ENCODE data around the gene SEL1L2. TPM values are rescaled to one million over a fixed set of nuclear protein-coding genes. Genes with fewer than 3 reads are reported as not detected.
A peak's percentile ranks its signal among the peaks of the same experiment; 100 is the strongest.

The SEL1L2 gene
- total RNA-seq, 1 donor from 2014 or later, result not detected

DNA sequence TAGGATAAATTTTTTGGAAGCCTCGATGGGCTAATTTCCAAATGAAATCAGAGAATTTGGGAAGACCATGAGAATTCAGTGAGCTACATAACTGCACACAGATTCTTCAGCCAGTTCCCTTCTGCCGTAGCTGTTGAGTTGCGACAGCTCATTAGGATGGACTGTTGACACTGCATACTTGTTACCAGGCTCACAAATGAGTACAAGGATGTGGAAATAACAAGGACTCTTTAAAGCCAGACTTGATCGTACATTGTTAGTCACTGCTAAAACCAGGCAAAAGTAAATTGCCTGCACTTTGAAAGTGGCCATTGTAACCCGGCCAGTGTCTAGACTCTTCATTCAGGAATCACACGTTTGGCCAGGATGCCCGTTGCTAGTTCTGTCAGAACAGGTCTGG lies 168.5 kb downstream of the SEL1L2 start:
- peaks cover 2% of the 10 kb centered on the region for H3K27me3 Mint-ChIP-seq (ENCODE audit: unreplicated experiment)
- no peak for DNase-seq (ENCODE audit: low spot score)
- H3K36me3 Mint-ChIP-seq (ENCODE audit: low read depth, unreplicated experiment), result no peaks in the 10 kb centered on the region
- H3K27ac Mint-ChIP-seq (ENCODE audit: unreplicated experiment), result no peak overlapping the region
- TF ChIP-seq, protein P1, sequence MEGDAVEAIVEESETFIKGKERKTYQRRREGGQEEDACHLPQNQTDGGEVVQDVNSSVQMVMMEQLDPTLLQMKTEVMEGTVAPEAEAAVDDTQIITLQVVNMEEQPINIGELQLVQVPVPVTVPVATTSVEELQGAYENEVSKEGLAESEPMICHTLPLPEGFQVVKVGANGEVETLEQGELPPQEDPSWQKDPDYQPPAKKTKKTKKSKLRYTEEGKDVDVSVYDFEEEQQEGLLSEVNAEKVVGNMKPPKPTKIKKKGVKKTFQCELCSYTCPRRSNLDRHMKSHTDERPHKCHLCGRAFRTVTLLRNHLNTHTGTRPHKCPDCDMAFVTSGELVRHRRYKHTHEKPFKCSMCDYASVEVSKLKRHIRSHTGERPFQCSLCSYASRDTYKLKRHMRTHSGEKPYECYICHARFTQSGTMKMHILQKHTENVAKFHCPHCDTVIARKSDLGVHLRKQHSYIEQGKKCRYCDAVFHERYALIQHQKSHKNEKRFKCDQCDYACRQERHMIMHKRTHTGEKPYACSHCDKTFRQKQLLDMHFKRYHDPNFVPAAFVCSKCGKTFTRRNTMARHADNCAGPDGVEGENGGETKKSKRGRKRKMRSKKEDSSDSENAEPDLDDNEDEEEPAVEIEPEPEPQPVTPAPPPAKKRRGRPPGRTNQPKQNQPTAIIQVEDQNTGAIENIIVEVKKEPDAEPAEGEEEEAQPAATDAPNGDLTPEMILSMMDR (IDR thresholded peaks at IDR 0.05; ENCODE audit: unreplicated experiment), result no peak
- no peak overlapping the region for H3K4me3 Mint-ChIP-seq (ENCODE audit: unreplicated experiment)
- H3K9me3 Mint-ChIP-seq (ENCODE audit: unreplicated experiment), result no peaks in the 10 kb centered on the region
- peaks cover 4% of the 10 kb centered on the region for H3K4me1 Mint-ChIP-seq (ENCODE audit: unreplicated experiment)

DNA sequence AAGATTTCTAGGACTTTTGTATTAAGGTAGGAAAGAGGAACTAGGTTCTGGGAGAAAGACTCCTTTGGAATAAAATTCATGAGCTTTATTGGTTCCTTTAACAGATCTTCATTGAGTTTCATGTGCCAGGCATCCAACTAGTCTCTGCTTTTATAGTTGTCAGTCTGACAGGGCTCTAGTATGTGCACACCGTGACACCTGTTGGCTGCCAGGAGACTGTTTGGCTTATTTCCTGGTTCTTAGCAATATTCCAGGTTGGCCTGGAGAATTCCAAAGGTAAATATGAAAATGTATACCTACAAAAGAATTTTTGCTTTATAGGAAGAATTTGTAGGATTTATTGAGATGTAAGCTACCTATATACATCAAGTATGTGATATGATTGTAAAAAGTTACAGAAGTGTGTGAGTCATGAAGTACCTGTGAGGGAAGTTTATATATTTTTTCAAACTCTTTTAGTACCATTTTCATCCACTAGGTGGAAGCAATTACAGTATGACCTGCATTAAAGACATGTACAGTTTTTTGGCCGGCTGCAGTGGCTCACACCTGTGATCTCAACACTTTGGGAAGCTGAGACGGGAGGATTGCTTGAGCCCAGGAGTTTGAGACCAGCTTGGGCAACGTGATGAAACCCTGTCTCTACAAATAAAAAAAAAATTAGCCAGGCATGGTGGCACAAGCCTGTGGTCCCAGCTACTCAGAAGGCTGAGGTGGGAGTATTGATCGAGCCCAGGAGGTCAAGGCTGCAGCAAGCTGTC lies 170.3 kb downstream of the SEL1L2 start:
- peaks cover 2% of the 10 kb centered on the region for H3K27me3 Mint-ChIP-seq (ENCODE audit: unreplicated experiment)
- no peak overlapping the region for H3K4me3 Mint-ChIP-seq (ENCODE audit: unreplicated experiment)
- H3K9me3 Mint-ChIP-seq (ENCODE audit: unreplicated experiment), result no peaks in the 10 kb centered on the region
- H3K27ac Mint-ChIP-seq (ENCODE audit: unreplicated experiment), result no peak overlapping the region
- DNase-seq (ENCODE audit: low spot score), result no peak
- peaks cover 3% of the 10 kb centered on the region for H3K36me3 Mint-ChIP-seq (ENCODE audit: low read depth, unreplicated experiment)
- H3K4me1 Mint-ChIP-seq (ENCODE audit: unreplicated experiment), result peaks cover 4% of the 10 kb centered on the region
- TF ChIP-seq, protein P1 (IDR thresholded peaks at IDR 0.05; ENCODE audit: unreplicated experiment), result peak; percentile 89

DNA sequence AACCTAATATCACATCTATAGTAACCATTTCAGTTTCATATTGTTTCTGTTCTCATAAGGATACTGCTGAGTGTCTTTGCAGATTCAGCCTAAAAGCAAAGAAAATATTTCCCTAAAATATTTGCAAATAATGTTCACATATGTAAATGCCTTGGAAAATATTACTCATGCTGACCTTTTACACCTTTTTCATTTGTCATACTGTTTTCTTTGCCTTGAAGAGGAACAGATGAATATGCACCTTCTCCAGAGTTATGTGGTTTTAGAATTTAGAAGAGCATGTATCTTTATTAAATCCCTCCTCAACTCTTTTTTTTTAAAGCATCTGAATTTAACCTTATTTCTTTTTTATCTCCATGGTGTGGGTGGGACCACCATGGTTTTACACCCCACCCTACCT lies 173.1 kb downstream of the SEL1L2 start:
- DNase-seq (ENCODE audit: low spot score), result no peak
- Mint-ChIP-seq H3K4me3 (ENCODE audit: unreplicated experiment) (no peak overlapping the region), H3K27ac (ENCODE audit: unreplicated experiment) (no peak overlapping the region), H3K4me1 (ENCODE audit: unreplicated experiment) (no peaks in the 10 kb centered on the region), H3K27me3 (ENCODE audit: unreplicated experiment) (peaks cover 2% of the 10 kb centered on the region), H3K36me3 (ENCODE audit: low read depth, unreplicated experiment) (peaks cover 3% of the 10 kb centered on the region), H3K9me3 (ENCODE audit: unreplicated experiment) (no peaks in the 10 kb centered on the region)
- TF ChIP-seq, protein P1 (IDR thresholded peaks at IDR 0.05; ENCODE audit: unreplicated experiment), result no peak

DNA sequence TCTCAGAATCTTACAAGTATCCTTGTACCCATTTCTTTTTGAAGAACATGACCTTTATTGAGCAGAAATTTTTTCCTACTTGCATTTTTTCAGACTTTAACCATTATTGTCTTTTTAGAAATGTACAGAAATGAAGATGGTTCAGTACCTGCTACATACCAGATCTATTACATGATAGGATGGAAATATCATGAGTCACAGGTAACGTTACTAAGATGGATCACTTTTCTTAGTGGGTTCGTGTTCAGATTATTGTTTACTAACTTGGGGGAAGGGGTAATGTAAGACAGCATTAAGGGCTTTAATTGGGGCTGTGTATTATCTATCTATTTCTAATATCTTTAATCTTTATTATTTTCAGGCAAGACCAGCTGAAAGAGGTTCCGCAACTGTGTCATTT lies 173.7 kb downstream of the SEL1L2 start:
- DNase-seq (ENCODE audit: low spot score), result no peak
- Mint-ChIP-seq H3K27me3 (ENCODE audit: unreplicated experiment) (peaks cover 2% of the 10 kb centered on the region), H3K9me3 (ENCODE audit: unreplicated experiment) (no peaks in the 10 kb centered on the region), H3K4me1 (ENCODE audit: unreplicated experiment) (no peaks in the 10 kb centered on the region), H3K4me3 (ENCODE audit: unreplicated experiment) (no peak overlapping the region), H3K27ac (ENCODE audit: unreplicated experiment) (no peak overlapping the region), H3K36me3 (ENCODE audit: low read depth, unreplicated experiment) (peaks cover 3% of the 10 kb centered on the region)
- TF ChIP-seq, protein P1 (IDR thresholded peaks at IDR 0.05; ENCODE audit: unreplicated experiment), result no peak

DNA sequence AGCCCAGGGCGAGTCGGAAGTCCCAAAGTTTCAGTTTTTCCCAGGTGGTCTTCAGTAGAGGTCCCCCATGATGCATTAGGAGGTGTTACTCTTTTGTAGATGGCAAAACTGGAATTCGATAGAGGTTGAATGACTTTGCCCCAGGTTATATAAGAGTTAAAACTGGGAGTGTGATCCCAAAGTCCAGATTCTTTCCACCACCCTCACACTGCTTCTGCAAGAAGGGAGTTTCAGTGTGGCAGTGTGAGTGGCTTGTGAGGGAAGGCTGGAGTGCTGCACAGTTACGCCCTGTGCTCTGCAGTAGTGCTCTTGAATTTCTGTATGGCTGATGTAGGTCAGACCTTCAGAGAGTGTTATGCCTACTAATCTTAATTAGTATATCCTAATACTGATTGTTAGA lies 175.7 kb downstream of the SEL1L2 start:
- Mint-ChIP-seq H3K9me3 (ENCODE audit: unreplicated experiment) (no peaks in the 10 kb centered on the region), H3K4me3 (ENCODE audit: unreplicated experiment) (no peak overlapping the region), H3K27me3 (ENCODE audit: unreplicated experiment) (no peaks in the 10 kb centered on the region), H3K4me1 (ENCODE audit: unreplicated experiment) (no peaks in the 10 kb centered on the region), H3K36me3 (ENCODE audit: low read depth, unreplicated experiment) (peaks cover 3% of the 10 kb centered on the region), H3K27ac (ENCODE audit: unreplicated experiment) (no peak overlapping the region)
- DNase-seq (ENCODE audit: low spot score), result no peak
- TF ChIP-seq, protein P1 (IDR thresholded peaks at IDR 0.05; ENCODE audit: unreplicated experiment), result no peak
